Forelimb muscle (tissue), 1 donor: ENCODE measurements around the gene CDK5. TPM values are rescaled to one million over a fixed set of nuclear protein-coding genes. Genes with fewer than 3 reads are reported as not detected.
"Not testable (repeated sequence)": the region's sequence is repeated elsewhere in the genome, so short reads cannot be mapped to it uniquely, and the experiment has no call there.

ENCODE experiments used
- DNase-seq: peaks from one replicate; pipeline ENCODE4 v3.0.0-alpha.2; 2013; ENCODE audit warnings: low read depth
- polyA plus RNA-seq: library from polyadenylated mRNA; unstranded; fragments of 120-200 nt; gene quantifications from one replicate; pipeline ENCODE4 v1.2.1, GENCODE V29; 2013; ENCODE audit not compliant: insufficient read length

Gene CDK5
- polyA plus RNA-seq, 1 donor: 9.1 TPM

- no peak for DNase-seq
Measured at GRCh38 chr7:151035026-151035717, 22.5 kb downstream of the CDK5 start.

- no peak for DNase-seq
Measured at GRCh38 chr7:151034312-151035025, 23.2 kb downstream of the CDK5 start.

- DNase-seq: no peak
Measured at GRCh38 chr7:151033864-151034249, 23.8 kb downstream of the CDK5 start.

GRCh38 chr7:151032936-151033863, 24.5 kb downstream of the CDK5 start:
- DNase-seq: no peak

DNA sequence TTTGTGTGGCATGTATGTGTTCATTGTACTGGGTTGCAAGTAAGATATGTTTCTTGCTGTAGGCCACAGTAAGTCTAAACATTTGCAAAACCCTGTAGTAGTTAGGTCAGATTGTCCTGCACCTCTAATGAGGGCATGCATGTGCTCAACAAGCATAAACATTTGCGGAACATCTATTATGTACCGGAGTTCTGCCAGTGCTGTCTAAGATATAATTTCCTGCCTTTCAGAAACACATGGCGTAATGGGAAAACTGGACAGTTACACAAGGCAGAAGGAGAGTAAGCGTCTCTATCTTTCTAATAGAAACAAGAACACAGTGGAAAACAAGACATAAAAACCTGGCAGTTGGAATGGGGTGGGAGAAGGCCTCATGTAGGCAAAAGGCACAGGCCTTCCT, 26.7 kb downstream of the CDK5 start:
- no peak for DNase-seq

DNA sequence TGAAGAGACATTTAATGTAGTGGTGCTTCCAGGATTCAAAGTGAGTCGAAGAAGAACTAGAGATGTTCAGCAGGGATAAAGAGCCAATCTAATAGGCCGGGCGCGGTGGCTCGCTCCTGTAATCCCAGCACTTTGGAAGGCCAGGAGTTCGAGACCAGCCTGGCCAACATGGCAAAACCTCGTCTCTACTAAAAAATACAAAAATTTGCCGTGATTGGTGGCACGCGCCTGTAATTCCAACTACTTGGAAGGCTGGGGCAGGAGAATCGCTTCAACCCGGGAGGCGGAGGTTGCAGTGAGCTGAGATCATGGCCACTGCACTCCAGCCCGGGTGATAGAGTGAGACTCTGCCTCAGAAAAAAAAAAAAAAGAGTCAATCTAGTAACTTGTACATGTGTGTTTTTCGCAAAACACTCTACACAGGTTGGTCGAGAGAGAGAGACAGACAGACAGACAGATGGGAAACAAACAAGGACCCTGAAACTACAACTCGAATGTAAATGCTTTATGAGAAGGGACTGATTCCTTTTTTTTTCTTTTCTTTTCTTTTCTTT, 28.7 kb downstream of the CDK5 start:
- no peak for DNase-seq

DNA sequence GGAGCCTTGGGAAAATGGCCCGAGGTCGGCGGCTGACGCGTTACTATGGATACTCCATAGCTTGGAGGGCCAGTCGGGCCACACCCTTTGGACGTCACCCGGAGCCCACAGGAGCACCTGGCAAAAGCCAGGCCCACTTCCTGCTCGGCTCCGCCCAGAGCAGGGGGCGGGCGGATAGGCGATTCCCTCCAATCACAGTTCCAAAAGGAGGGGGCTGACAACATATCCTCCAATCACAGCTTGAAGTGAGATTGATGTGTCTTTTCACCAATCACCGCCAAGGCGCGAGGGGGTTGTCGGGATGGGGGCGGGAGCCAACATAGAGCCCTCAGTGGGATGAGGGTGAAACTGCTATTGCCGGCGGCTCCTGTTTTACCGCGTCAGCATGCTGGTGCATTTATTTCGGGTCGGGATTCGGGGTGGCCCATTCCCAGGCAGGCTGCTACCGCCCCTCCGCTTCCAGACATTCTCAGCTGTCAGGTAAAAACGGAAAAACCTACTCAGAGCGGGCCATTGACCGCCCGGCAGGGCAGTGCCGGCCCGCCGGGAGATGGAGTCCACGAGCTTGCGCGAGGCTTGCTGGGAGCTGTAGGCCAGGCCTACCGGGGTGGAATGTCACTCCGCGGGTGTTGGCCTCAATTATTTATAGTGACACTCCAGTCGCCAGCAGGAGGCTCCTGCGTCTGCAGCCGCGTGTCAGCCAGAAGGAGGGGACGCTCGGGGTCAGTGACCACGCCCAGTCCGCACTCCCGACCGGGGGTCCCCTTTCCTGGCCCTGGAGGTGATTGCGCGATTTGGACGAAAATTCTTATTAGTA, 29.4 kb downstream of the CDK5 start, which contains the start of gene ABCB8:
Gene ABCB8 (plus strand): TSS at position 320 of the 817 bp plus-strand sequence. CDS start 66 bp downstream, at position 386.
- DNase-seq: peak; percentile 100

GRCh38 chr7:151027728-151028130, 30.0 kb downstream of the CDK5 start:
- not testable (repeated sequence) for DNase-seq

DNA sequence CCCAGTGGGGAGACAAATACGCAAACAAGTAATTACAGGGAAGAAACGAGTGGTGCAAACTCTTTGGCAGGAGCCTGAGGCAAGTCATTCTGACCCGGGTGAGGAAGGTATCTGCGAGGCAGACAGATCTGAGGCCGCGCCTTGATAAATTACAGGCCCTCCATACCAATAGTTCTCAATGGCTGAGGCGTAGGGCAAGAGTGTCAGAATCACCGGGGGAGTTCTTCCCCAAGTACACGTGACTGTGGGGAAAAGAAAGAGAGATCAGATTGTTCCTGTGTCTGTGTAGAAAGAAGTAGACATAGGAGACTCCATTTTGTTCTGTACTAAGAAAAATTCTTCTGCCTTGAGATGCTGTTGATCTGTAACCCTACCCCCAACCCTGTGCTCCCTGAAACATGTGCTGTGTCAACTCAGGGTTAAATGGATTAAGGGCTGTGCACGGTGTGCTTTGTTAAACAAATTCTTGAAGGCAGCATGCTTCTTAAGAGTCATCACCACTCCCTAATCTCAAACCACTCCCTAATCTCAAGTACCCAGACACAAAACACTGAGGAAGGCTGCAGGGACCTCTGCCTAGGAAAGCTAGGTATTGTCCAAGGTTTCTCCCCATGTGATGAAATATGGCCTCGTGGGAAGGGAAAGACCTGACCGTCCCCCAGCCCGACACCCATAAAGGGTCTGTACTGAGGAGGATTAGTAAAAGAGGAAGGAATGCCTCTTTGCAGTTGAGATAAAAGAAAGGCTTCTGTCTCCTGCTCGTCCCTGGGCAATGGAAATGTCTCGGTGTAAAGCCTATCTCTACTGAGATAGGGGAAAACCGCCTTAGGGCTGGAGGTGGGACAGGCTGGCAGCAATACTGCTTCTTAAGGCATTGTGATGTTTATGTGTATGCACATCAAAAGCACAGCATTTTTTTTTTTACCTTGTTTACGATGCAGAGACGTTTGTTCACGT, 30.6 kb downstream of the CDK5 start:
- not testable (repeated sequence) for DNase-seq

DNA sequence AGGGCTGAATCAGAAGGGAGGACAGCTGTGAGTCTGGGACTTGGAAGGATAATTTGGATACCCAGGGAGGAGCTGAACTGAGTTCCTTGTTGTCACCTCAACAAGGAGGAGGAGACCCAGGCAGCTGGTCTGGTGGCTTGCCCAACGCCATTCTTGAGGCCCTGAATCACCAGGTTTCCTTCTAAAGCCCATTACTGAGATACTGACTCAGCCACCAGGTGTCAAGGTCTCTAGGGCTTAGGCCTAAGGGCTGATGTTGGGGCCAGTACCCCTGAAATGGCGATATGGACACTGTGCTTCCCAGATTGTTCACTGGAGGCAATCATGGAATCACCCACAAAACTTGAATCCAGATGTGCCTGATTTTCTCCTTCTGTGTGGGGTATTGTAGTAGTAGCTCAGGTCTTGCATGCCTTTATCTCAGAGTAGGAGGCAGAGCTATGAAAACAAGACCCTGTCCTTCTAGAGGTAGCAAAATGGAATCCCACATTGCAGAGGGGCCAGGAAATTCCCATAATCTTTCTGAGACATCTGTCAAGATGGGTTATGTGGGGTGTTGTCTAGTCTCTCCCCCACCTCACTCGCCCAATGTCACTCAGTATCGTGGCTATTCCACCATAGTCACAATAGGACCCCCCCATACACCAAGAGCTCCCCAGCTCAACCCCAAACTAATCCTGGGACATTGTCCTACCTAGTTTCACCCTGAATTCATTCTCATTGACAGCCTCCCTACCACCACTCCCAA, 31.6 kb downstream of the CDK5 start:
- DNase-seq: no peak

- DNase-seq: no peak
Measured at GRCh38 chr7:151024435-151025056, 33.2 kb downstream of the CDK5 start, which contains the start of gene ATG9B. TSS of gene ATG9B (minus strand) at chr7:151024494. CDS start at chr7:151024423, 71 bp downstream.

GRCh38 chr7:151023232-151023631, 34.5 kb downstream of the CDK5 start:
- DNase-seq: no peak

DNA sequence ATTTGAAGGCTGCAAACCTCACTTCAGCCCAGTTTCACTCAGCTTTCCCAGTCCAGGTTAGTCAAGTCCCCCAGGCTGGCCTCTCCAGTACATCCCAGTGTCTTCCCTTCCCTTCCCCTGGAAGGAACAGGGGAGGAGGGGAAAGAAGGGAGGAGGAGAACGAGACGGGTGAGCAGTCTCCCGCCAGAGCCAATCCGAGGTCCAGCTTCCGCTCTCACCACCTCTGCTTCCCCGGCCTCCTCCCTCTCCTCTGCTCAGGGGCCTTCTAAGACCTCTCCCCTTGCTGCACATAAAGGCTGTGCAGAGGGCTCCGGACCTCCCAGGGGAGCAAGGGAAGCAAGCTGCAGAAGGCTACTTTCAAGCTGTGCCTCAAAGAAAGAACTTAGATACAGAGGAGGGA, 37.5 kb downstream of the CDK5 start:
- DNase-seq: no peak

GRCh38 chr7:151019130-151019447, 38.6 kb downstream of the CDK5 start:
- no peak for DNase-seq

- DNase-seq: no peak
Measured at GRCh38 chr7:151018421-151019129, 39.1 kb downstream of the CDK5 start.

DNA sequence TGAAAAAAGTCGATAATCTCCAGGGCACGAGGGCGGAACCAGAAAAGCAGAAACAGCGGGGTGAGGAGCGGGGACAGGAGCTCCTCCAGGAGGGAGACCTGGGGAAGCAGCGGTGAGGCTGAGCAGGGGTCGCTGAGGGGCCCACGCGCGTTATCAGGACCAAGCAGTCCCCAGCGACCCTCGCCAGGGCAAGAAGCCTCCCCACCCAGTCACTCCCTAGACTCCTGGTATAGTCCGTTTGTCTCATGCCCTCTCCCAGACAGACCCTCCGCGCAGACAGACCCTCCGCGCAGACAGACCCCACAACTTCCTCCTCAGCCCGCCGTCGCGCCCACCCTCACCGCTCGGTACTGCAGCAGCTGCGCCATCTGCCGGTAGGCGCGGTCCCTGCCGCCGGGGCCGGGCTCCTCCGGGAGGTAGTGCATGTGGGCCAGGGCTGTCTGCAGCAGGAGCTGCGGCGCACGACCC, 39.7 kb downstream of the CDK5 start:
- no peak for DNase-seq

DNA sequence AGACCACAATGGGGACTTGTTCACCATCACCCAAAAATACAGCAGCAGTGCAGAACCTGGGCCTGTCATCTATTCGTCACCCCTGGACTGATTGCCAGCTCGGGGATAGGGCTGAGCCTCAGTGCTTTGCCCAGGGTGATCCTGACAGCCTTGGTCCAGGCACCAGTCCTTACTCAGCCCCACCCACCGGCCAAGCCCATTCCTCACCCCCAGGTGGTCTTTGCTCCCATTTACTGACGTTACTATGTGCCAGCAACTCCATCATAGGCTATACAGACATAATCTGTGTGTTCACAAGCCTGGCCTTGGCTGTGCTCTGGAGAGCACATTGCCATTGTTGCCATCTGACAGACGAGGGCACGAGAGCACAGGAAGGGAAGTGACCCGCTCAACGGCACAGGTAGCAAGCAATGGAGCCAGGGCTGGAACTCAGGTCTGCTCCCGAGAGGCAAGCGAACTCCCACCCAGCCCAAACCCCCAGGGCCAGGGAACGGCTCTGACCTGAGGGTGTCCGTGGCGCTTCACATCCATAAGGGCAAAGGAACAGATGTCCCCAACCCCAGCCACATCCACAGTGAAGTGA, 40.2 kb downstream of the CDK5 start:
- no peak for DNase-seq
